Mammary microvascular endothelial cell (primary cell): Measurements from ENCODE around the gene DOCK6. TPM values are rescaled to one million over a fixed set of nuclear protein-coding genes. Genes with fewer than 3 reads are reported as not detected.

Experiments
- total RNA-seq: library from RNA; depleted of rRNA; stranded (reverse); fragments of >200 nt; gene quantifications from 2 replicates; pipeline ENCODE4 v1.2.3, GENCODE V29; 2015

Gene DOCK6, protein sequence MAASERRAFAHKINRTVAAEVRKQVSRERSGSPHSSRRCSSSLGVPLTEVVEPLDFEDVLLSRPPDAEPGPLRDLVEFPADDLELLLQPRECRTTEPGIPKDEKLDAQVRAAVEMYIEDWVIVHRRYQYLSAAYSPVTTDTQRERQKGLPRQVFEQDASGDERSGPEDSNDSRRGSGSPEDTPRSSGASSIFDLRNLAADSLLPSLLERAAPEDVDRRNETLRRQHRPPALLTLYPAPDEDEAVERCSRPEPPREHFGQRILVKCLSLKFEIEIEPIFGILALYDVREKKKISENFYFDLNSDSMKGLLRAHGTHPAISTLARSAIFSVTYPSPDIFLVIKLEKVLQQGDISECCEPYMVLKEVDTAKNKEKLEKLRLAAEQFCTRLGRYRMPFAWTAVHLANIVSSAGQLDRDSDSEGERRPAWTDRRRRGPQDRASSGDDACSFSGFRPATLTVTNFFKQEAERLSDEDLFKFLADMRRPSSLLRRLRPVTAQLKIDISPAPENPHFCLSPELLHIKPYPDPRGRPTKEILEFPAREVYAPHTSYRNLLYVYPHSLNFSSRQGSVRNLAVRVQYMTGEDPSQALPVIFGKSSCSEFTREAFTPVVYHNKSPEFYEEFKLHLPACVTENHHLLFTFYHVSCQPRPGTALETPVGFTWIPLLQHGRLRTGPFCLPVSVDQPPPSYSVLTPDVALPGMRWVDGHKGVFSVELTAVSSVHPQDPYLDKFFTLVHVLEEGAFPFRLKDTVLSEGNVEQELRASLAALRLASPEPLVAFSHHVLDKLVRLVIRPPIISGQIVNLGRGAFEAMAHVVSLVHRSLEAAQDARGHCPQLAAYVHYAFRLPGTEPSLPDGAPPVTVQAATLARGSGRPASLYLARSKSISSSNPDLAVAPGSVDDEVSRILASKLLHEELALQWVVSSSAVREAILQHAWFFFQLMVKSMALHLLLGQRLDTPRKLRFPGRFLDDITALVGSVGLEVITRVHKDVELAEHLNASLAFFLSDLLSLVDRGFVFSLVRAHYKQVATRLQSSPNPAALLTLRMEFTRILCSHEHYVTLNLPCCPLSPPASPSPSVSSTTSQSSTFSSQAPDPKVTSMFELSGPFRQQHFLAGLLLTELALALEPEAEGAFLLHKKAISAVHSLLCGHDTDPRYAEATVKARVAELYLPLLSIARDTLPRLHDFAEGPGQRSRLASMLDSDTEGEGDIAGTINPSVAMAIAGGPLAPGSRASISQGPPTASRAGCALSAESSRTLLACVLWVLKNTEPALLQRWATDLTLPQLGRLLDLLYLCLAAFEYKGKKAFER (N-terminal part only)
- 124 and 133 TPM in 2 replicates for total RNA-seq

DNA sequence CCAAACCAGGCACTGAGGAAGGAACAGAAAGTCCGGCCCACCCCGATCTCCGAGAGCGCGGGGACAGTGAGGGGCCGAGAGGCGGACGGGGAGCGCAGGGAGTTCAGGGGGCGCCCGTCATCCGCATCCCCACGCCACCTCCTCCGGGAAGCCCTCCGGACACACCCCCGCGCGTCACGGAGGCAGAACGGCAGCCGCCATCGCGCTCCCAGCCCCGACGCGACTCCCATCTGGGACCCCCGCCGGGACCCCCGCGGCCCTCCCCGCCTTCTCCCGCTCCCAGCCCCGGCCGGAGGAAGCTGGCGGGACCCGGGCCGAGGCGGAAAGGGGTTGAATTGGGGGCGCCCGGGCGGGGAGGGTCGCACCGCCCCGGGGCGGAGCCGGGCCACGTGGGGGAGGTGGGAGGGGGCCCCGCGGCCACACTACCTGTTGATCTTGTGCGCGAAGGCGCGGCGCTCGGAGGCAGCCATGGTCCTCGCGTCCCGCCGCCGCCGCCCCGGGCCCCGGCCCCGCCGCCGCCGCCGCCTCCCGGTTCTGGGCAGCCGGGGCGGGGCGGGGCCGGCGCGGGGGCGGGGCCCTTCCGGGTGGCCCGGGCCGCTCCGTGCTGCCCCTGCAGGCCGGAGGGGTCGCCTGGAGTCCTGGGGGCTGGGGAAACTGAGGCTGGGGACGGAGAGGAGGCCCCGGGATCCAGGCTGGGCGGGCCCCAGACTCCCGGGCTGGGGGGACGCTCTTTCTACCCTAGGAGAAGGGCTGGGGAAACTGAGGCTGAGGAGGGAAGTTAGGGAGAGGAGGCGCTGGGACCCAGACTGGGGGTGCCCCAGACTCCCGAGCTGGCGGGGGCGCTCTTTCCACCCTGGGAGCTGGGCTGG, at the start of gene DOCK6:
TSS of gene DOCK6 (minus strand) at position 554 of the 869 bp plus-strand sequence. CDS start at position 470, 84 bp downstream.

DNA sequence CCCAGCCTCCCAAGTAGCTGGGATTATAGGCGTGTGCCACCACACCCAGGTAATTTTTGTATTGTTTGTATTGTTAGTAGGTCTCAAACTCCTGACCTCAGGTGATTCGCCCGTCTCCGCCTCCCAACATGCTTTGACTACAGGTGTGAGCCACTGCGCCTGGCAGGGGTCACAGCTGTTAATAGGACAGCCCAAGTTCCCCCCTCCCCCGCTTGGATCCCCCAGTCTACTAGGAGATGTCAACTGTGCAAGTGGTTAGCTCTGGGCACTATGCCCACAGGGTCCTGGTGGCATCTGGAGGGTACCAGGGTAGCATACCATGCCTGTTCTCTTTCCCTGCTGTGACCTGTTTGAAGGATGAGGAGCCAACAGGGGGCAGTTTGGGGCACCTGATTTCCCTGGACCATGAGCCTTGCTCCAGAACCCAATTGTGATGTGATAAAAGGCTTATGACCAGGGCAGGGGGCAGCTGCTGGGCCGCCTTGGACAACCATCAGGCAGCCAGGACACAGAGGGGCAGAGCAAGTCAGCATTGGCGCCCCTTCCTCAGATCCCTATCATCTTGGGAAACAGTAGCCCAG, 33.4 kb upstream of the DOCK6 start, which contains the start of gene TSPAN16:
TSS of gene TSPAN16 (plus strand) at position 496 of the 581 bp plus-strand sequence. CDS start 138 bp downstream, outside the sequence.

DNA sequence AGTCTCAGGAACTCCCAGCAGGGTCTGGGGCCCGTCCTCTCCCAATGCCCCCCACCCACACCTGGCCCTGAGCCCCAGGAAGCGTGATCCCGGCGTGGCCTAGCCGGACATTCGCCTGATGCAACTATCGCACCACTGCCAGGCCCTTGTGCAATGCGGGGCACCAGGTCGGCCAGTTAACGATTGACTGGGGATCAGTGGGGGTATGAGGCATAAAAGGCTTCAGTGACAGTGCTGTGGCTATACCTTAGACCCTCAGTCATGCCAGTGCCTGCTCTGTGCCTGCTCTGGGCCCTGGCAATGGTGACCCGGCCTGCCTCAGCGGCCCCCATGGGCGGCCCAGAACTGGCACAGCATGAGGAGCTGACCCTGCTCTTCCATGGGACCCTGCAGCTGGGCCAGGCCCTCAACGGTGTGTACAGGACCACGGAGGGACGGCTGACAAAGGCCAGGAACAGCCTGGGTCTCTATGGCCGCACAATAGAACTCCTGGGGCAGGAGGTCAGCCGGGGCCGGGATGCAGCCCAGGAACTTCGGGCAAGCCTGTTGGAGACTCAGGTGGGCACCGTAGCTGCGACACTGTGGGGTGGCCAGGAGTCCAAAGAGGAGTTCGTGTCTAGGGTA, 22.8 kb downstream of the DOCK6 start, which contains the start of gene ANGPTL8:
TSS of gene ANGPTL8 (plus strand) at position 243 of the 624 bp plus-strand sequence. CDS start at position 262, 19 bp downstream.

DNA sequence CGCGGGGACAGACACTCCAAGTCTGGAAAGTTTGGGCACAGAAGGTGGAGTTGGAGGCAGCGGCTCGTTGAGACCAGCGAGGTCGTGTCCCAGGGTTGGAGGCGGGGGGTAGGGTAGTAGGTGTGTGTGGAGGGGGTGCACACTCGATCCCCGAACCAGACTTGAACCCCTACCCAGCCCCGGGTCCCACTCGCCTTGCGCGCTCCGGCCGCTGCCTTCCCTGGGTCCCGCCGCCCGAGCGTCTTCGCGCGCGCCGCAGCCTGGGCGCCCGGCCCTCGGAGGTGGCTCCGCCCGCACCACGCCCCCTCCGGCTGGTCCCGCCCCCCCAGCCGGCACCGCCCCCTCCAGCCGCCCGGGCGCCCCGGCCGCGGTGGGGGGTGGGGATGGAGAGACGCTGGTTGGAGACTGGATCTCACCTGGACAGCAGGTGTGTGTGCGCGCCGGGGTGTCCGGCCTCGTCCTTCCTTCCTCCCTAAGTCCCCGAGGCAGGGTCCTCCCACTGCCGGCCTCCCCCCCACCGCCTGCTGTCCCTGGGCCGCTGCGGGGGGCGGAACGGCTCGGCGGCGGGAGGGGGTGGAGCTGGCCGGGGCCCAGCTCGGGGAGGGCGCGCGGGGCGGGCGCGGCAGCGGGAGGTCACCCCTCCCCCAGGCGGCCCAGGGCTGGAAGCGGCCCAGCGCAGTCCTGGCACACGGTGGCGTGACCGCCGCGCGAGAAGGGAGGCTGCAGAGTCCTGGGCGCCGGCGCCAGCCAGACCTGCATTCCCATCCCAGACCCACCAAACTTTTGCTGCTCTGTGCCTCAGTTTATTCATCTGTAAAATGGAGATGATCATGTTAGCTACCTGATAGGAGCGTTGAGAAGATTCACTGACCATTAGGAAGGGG, 64.8 kb downstream of the DOCK6 start, which contains the start of gene KANK2:
TSS of gene KANK2 (minus strand) at position 255 of the 884 bp plus-strand sequence. CDS start 3,034 bp downstream, outside the sequence.

DNA sequence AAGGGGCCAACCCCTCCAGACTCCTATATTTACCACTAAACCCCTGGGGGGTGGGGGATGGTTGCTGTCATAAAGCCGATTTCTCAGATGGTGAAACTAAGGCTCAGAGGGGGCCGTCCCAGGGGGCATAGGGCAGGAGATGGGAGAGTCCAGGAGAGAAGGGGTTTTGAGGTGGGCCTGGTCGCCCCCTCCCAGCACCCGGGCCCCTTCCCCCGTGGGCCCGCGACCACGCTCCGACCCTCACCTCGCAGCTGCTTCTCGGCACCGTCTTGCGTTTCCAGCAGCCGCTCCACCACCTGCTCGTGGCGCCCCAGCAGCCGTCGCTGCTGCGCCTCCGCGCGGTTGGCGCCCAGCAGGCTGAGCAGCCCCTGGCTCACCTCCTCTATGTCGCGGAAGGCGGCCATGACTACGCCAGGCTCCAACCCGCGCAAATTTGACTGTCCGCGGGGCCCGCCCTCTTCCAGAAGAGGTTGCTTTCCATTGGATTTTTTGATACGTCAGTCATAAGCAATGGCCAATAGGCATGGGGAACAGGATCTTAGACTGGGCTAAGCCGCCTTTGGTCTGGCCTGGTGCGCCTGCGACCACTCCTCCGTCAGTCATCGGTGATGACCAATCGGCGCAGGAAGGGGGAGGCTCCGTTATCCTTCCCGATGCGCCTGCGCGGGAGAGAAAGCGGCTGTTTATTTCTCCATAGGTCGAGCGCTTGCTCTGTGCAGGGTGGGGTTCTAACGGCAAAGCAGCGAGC, 106.8 kb downstream of the DOCK6 start, which contains the start of gene SPC24:
TSS of gene SPC24 (minus strand) at position 410 of the 748 bp plus-strand sequence. CDS start at position 404, 6 bp downstream.

Other genes starting within 250 kb of the DOCK6 start
- 139 and 144 TPM in 2 replicates for gene LDLR, start 173.1 kb downstream of the DOCK6 start, total RNA-seq
- 48.6 and 67.5 TPM in 2 replicates for gene SPC24, start 106.7 kb downstream of the DOCK6 start, total RNA-seq
- 42.7 and 63.6 TPM in 2 replicates for gene KANK2, start 65.0 kb downstream of the DOCK6 start, total RNA-seq
- gene ANGPTL8, start 22.9 kb downstream of the DOCK6 start, total RNA-seq, result not detected in 2 replicates
- not detected in 2 replicates for gene TSPAN16, start 33.6 kb upstream of the DOCK6 start, total RNA-seq
- 17.8 and 24.6 TPM in 2 replicates for gene RAB3D, start 77.1 kb upstream of the DOCK6 start, total RNA-seq
- gene TMEM205, start 83.7 kb upstream of the DOCK6 start, total RNA-seq, result 168 and 174 TPM in 2 replicates
- 10.3 and 28.4 TPM in 2 replicates for gene CCDC159, start 84.0 kb upstream of the DOCK6 start, total RNA-seq
- gene PLPPR2, start 92.9 kb upstream of the DOCK6 start, total RNA-seq, result 8.4 and 17.1 TPM in 2 replicates
- 2.5 and 3.9 TPM in 2 replicates for gene SWSAP1, start 112.1 kb upstream of the DOCK6 start, total RNA-seq
- gene EPOR, start 121.8 kb upstream of the DOCK6 start, total RNA-seq, result 6.9 and 7.4 TPM in 2 replicates
- gene RGL3, start 156.8 kb upstream of the DOCK6 start, total RNA-seq, result 0.67 and 0.94 TPM in 2 replicates
- 0.05 and 0.60 TPM in 2 replicates for gene ODAD3, start 172.6 kb upstream of the DOCK6 start, total RNA-seq
- 167 and 174 TPM in 2 replicates for gene PRKCSH, start 173.1 kb upstream of the DOCK6 start, total RNA-seq
- gene ELAVL3, start 218.5 kb upstream of the DOCK6 start, total RNA-seq, result not detected in 2 replicates
- 5.1 and 9.3 TPM in 2 replicates for gene ZNF653, start 243.3 kb upstream of the DOCK6 start, total RNA-seq